GM19193 (cell line): ENCODE measurements around the gene DZIP1.
A peak's percentile ranks its signal among the peaks of the same experiment; 100 is the strongest.

Experiments
- POLR2A ChIP-seq: IDR thresholded peaks from 4 replicates; pipeline ENCODE4 v1.6.1; 2011; ENCODE audit not compliant: insufficient read depth, insufficient read length; ENCODE audit errors: extremely low read depth

Gene DZIP1

DNA sequence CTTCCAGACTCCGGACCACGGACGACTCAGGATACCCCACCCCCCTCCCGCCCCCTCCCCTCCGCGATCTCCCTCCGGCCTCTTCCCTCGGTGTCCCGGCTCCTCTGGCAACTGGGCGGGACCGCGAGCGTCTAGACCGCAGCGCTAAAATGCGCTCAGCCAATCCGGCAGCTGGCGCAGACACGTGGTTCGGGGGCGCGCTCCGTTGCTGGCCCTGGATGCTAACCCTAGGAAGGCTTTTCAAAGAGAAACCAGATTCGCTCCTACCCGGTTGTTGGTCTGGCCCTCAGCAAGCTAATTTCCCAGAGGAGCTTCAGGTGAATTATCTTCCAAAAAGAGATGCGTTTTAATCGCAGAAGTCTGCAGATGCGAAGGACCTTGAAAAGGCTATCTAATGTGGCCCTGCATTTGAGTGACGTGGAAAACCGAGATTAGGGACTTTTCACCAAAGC is at the start of gene DZIP1:
TSS of gene DZIP1 (minus strand) at position 106 of the 452 bp plus-strand sequence. CDS start 2,677 bp downstream, outside the sequence.
- TF ChIP-seq POLR2A: no peak

DNA sequence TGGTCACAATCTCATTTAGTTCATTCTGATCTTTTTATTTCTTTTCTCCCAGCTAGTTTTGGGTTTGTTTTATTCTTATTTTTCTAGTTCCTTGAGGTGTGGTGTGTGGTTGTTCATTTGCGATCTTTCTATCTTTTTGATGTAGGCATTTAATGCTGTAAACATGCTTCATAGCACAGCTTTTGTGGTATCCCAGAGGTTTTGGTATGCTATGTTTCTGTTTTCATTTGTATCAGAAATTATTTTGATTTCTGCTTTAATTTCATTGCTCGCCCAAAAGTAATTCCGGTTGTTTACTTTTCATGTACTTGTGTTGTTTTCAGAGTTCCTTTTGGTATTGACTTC is 45.0 kb upstream of the DZIP1 start:
- TF ChIP-seq POLR2A: no peak

DNA sequence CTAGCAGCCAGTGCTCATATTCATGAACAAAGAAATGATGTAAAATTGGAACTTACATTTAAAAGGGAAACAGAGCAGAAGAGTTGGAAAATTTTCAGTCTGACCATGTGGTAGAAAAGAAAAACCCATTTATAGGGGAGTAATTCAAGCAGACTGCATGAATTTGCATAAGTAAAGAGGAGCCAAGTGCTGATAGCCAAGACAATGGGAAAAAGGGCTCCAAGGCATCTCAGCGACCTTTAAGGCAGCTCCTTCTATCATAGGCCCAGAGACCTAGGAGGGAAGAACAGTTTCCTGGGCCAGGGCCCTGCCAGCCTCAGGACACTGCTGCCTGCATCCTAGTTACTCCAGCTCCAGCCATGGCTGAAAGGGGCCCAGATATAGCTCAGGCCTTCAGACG is 39.9 kb upstream of the DZIP1 start:
- no peak for TF ChIP-seq POLR2A

GRCh38 chr13:95679722-95680121 is 35.2 kb upstream of the DZIP1 start:
- no peak for TF ChIP-seq POLR2A

GRCh38 chr13:95678967-95679366 is 34.5 kb upstream of the DZIP1 start:
- TF ChIP-seq POLR2A: no peak

DNA sequence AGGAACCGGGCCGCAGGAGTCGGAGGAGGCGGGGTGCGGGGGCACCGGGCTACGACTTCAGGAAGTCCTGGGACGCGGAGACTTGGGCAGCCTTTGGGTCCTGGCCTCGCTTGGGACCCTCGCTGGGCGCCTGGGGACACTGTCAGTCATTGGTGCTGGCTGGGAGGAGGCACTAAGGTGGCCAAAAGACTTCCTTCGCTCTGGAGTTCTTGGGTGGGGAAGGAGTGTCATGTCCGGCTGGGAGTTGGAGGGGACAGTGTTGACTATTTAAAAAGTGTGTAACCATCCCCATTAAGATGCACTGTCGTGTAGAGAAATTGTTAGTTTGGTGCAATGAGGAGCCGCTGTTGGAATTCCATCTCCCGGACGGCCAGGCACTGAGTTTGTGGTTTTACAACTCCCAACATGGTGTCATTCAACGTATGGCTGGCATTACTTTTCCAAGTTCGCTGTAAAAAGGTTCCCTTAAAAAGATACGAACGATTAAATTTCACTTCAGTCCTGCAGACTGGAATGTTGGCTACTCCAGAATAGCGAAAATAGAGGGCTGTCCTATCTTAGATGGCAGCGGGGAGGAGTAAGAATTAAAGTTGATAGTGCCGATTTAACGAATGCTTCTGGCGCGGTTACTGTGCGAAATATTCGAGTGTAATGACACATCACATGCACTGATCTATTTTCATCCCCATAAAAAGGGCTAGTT is 33.2 kb upstream of the DZIP1 start:
- no peak for TF ChIP-seq POLR2A

DNA sequence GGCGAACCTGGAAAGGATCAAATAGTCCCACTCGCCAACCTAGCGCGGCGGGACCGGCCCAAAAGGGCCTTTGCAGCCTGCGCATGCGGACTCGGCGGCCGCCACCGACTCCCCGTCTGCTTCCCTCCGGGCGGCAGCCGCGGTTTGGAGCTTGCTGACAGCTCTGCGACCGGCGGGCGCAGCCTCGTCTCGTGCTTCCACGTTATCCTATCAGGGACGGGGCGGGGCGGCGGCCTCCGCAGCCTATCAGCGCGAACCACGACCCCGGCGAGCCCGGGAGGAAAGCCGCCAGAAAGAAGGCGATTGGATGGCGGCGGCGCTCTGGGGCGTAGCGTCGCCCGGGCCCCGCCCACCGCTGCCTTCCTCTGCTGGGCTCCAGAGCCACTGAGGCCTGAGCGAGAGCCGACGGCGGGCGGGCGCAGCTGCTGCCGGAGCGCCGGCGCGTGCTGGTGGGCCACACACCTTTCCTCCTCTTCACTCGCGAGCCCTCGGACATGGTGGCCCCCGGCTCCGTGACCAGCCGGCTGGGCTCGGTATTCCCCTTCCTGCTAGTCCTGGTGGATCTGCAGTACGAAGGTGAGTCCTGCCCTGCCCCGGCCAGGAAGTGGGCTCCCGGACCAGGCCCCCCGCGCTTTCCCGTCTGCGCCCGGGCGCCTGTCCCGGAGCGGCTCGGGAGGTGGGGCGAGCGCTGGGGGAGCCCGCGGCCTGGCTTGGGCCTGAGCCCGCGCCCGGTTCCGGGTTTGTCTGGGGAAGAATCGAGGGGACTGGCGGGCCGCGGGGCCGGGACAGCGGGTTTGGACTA is 32.5 kb upstream of the DZIP1 start, which contains the start of gene DNAJC3:
TSS of gene DNAJC3 (plus strand) at position 378 of the 802 bp plus-strand sequence. CDS start at position 495, 117 bp downstream.
- peak; percentile 97 for TF ChIP-seq POLR2A

DNA sequence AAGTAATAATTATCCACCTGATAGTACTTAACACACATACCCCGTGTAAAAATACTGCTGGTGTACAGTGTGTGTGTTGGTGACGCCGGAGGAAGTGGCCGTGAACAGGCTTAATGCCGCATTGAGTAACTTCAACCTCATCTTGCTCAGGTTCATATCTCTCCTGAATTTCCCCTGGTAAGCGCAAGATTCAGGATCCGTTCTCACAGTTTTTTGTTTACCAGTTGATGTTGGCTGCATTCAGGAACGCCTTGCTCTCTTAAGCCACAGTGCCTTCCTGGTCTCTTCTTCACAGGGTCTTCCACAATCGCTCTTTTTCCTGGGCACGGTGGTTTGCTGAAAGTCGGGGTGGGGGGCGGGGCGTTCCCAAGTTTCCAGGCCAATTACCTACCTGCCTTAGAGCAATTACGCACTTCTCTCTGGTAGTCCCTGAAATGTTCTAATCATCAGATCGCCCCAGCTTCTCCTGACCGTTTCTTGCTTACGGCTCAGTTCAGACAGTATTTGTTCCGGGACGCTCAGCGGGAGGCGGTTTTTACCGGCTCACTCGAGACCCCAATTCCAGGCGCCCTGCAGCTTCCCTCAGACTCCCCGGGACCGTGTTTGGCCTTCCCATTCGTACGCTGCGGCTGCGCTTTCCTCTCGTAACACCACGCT is 31.7 kb upstream of the DZIP1 start:
- TF ChIP-seq POLR2A: no peak

GRCh38 chr13:95671597-95671996 is 27.1 kb upstream of the DZIP1 start:
- no peak for TF ChIP-seq POLR2A

- no peak for TF ChIP-seq POLR2A
Measured at GRCh38 chr13:95660981-95661581, 16.6 kb upstream of the DZIP1 start.

GRCh38 chr13:95659500-95659899 is 15.0 kb upstream of the DZIP1 start:
- TF ChIP-seq POLR2A: no peak

- no peak for TF ChIP-seq POLR2A
Measured at GRCh38 chr13:95656386-95657015, 12.0 kb upstream of the DZIP1 start.

GRCh38 chr13:95652821-95653220 is 8.3 kb upstream of the DZIP1 start:
- no peak for TF ChIP-seq POLR2A

DNA sequence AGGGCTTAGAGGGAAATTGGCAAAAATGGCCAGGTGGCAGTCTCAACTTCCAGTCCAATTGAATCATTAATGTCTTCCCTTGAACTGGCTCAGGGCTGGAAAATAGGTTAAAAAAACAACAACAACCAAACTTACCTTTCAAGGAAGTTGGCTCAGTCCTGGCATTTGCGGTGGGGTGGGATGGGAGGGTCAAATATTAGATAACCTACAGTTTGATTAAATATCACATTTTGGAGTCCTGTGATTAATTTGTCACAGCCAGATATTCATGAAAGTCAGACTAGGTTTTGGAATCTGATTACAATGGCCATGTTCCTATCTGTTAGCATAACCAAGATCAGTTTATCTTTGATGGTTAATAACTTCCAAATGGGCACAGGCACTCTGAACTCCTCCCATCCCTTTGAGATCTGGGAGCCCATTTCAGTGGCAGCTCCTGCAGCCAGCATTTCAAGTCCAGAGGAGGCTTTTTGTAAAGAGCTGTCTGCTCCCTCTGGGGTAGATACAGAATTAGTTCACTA is 7.8 kb upstream of the DZIP1 start:
- no peak for TF ChIP-seq POLR2A
